Keratinocyte (primary cell): ENCODE data around the gene SLC15A4. TPM values are rescaled to one million over a fixed set of nuclear protein-coding genes. Genes with fewer than 3 reads are reported as not detected.

Source experiments
- DNase-seq: peaks from one replicate; pipeline ENCODE4 v3.0.0-alpha.2; 2011; ENCODE audit warnings: low read depth, missing footprints, low spot score
- FAIRE-seq: peaks from 2 replicates; lab custom pipeline; 2011; peaks lifted over from hg19 to GRCh38; lab: Jason Lieb, UNC
- H2AFZ ChIP-seq: 2 replicates; pipeline ENCODE4 v1.6.0; 2012; ENCODE audit warnings: low read length, control low read depth, inconsistent platforms; ENCODE audit not compliant: control insufficient read depth
- H3K27ac ChIP-seq: 2 replicates; pipeline ENCODE4 v1.5.1; 2011; ENCODE audit warnings: low read length; ENCODE audit not compliant: control insufficient read depth, insufficient read depth
- H3K27me3 ChIP-seq: 3 replicates; pipeline ENCODE4 v1.6.0; 2011; ENCODE audit warnings: low read length; ENCODE audit not compliant: control insufficient read depth, insufficient read depth; ENCODE audit errors: extremely low read depth
- H3K36me3 ChIP-seq, 2 experiments: 2 replicates in 1 of 2; 3 replicates in 1 of 2; pipeline ENCODE4 v1.5.1; 2011; ENCODE audit warnings: low read length in 2 of 2, mild to moderate bottlenecking in 1 of 2; ENCODE audit not compliant: control insufficient read depth in 2 of 2, insufficient read depth in 2 of 2; ENCODE audit errors: extremely low read depth in 1 of 2
- H3K4me1 ChIP-seq: 3 replicates; pipeline ENCODE4 v1.5.1; 2011; ENCODE audit warnings: low read length; ENCODE audit not compliant: control insufficient read depth, insufficient read depth; ENCODE audit errors: extremely low read depth
- H3K4me2 ChIP-seq: 3 replicates; pipeline ENCODE4 v1.6.0; 2011; ENCODE audit warnings: low read depth, low read length; ENCODE audit not compliant: control insufficient read depth, insufficient read depth; ENCODE audit errors: extremely low read depth
- H3K4me3 ChIP-seq, 3 experiments: fragments of 200-600 bp in 1 of 3; sonication (generic) in 1 of 3; 2 replicates in 2 of 3; 3 replicates in 1 of 3; pipeline ENCODE4 v1.5.1; 2011 to 2016; ENCODE audit warnings: low read length in 3 of 3, mild to moderate bottlenecking in 3 of 3, control low read depth in 2 of 3, inconsistent platforms in 1 of 3, low read depth in 1 of 3, mixed read lengths in 1 of 3, mixed run types in 1 of 3, moderate library complexity in 1 of 3; ENCODE audit not compliant: control insufficient read depth in 2 of 3, insufficient read depth in 2 of 3; ENCODE audit errors: extremely low read depth in 1 of 3
- H3K79me2 ChIP-seq: 2 replicates; pipeline ENCODE4 v1.6.0; 2012; ENCODE audit warnings: low read length; ENCODE audit not compliant: control insufficient read depth, insufficient read depth
- H3K9ac ChIP-seq: 3 replicates; pipeline ENCODE4 v1.6.0; 2011; ENCODE audit warnings: low read length; ENCODE audit not compliant: control insufficient read depth, insufficient read depth; ENCODE audit errors: extremely low read depth
- H3K9me1 ChIP-seq: 3 replicates; pipeline ENCODE4 v1.6.0; 2011; ENCODE audit warnings: low read length; ENCODE audit not compliant: control insufficient read depth, insufficient read depth; ENCODE audit errors: extremely low read depth
- H3K9me3 ChIP-seq: 2 replicates; pipeline ENCODE4 v1.5.1; 2012; ENCODE audit warnings: low read depth, low read length; ENCODE audit not compliant: control insufficient read depth
- H4K20me1 ChIP-seq: 3 replicates; pipeline ENCODE4 v1.6.0; 2011; ENCODE audit warnings: low read length; ENCODE audit not compliant: control insufficient read depth, insufficient read depth; ENCODE audit errors: extremely low read depth
- EZH2 ChIP-seq: IDR thresholded peaks from one replicate; pipeline ENCODE4 v1.6.1; 2012; ENCODE audit warnings: inconsistent platforms, mild to moderate bottlenecking, low read length, moderate library complexity
- dilution Hi-C: fragments of 300-500 bp; cut with MboI; formaldehyde crosslinking; loops from one replicate; pipeline ENCODE4 v1.7.0; 2020; ENCODE audit warnings: low sequenced_read_pairs; ENCODE audit not compliant: extremely low pct_ligation_motif_present
- polyA plus RNA-seq, 5 experiments: library from polyadenylated mRNA; depleted of rRNA in 3 of 5; stranded (reverse) in 3 of 5; stranded (forward) in 1 of 5; unstranded in 1 of 5; fragments of >200 nt; gene quantifications; 1 replicate in 1 of 5; 2 replicates in 3 of 5; 3 replicates in 1 of 5; pipeline versions ENCODE4 v1.2.1 to v1.2.3, GENCODE V29; 2011 to 2012; ENCODE audit warnings: missing spikeins in 2 of 5, low read depth in 1 of 5, low replicate concordance in 1 of 5
- TF ChIP-seq, protein P1 (sequence below), 3 experiments: IDR thresholded peaks in 1 of 3; conservative IDR thresholded peaks in 1 of 3; optimal IDR thresholded peaks in 1 of 3; 2 replicates in 2 of 3; 3 replicates in 1 of 3; pipeline versions ENCODE3 to v1.5.1; 2011; ENCODE audit warnings: low read length in 3 of 3, mild to moderate bottlenecking in 3 of 3, moderate library complexity in 2 of 3, control low read depth in 1 of 3, inconsistent platforms in 1 of 3; ENCODE audit not compliant: insufficient read depth in 2 of 3; ENCODE audit errors: extremely low read depth in 1 of 3

Gene SLC15A4
- polyA plus RNA-seq, 1 donor (not counting 4 experiments of a cell fraction or from before 2014, with no cell fraction given), result 39.3 TPM

DNA sequence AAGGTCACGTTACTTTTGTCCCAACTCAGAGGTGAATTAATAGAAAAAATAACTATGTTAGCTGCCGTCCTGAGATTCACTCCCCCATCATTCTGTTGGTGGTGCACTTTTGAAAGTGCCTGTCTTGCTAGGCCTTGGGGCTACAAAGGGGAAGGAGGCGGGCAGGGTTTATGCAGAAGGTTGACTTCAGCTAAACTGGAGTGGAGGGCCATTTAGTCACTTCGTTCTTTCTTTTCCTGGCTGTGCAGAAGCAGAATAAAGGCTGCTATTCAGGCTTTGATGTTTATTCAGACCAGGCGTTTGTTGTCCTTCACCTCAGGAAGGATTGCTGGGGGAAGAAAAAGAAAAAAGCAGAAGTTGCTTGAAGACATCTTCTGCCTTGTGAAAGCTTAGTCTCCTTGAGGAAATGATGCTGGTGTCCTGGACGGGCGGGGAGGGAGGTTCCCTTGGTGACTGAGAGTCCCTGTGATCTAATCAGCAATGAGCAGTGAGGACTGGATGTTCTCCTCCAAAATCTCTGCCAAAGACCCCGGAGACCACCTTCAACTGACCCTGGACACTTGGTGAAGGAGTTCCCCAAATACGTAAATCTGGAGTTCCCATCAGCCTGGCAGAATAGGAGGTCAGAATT lies 33.5 kb upstream of the SLC15A4 start:
- FAIRE-seq, result no peak
- Histone ChIP-seq H3K9me1 (no peaks in the 10 kb centered on the region), H4K20me1 (no peaks in the 10 kb centered on the region), H2AFZ (no peak overlapping the region), H3K27me3 (peaks cover 15% of the 10 kb centered on the region), H3K4me1 (no peaks in the 10 kb centered on the region), H3K9ac (no peak overlapping the region), H3K79me2 (no peaks in the 10 kb centered on the region), H3K4me3 (no peak overlapping the region), H3K36me3 (no peaks in the 10 kb centered on the region), H3K9me3 (peaks cover 4% of the 10 kb centered on the region), H3K27ac (no peak overlapping the region), H3K4me2 (no peak overlapping the region)
- dilution Hi-C loops, result no loop called here
- TF ChIP-seq EZH2, result no peak
- TF ChIP-seq, protein P1, sequence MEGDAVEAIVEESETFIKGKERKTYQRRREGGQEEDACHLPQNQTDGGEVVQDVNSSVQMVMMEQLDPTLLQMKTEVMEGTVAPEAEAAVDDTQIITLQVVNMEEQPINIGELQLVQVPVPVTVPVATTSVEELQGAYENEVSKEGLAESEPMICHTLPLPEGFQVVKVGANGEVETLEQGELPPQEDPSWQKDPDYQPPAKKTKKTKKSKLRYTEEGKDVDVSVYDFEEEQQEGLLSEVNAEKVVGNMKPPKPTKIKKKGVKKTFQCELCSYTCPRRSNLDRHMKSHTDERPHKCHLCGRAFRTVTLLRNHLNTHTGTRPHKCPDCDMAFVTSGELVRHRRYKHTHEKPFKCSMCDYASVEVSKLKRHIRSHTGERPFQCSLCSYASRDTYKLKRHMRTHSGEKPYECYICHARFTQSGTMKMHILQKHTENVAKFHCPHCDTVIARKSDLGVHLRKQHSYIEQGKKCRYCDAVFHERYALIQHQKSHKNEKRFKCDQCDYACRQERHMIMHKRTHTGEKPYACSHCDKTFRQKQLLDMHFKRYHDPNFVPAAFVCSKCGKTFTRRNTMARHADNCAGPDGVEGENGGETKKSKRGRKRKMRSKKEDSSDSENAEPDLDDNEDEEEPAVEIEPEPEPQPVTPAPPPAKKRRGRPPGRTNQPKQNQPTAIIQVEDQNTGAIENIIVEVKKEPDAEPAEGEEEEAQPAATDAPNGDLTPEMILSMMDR (optimal IDR thresholded peaks at IDR 0.05 in 1 of 3, IDR thresholded peaks at IDR 0.05 in 1 of 3, conservative IDR thresholded peaks at IDR 0.05 in 1 of 3; ENCODE audit: extremely low read depth in 1 of 3, insufficient read depth in 2 of 3, low read length in 3 of 3), result no peak
- DNase-seq, result no peak

DNA sequence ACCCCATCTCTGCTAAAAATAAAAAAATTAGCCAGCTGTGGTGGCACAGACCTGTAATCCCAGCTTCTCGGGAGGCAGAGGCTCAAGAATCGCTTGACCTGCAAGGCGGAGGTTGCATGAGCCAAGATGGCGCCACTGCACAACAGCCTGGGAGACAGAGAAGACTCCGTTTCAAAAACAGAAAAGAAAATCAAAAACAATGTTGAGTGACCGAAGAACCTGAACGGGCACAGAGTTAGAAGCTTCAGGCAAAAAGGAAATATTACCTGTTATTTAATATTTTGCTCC lies 33.0 kb upstream of the SLC15A4 start:
- no peak for TF ChIP-seq EZH2
- TF ChIP-seq, protein P1 (optimal IDR thresholded peaks at IDR 0.05 in 1 of 3, IDR thresholded peaks at IDR 0.05 in 1 of 3, conservative IDR thresholded peaks at IDR 0.05 in 1 of 3; ENCODE audit: extremely low read depth in 1 of 3, insufficient read depth in 2 of 3, low read length in 3 of 3), result no peak
- H3K4me3 ChIP-seq, result no peak overlapping the region
- no peak for FAIRE-seq
- H2AFZ ChIP-seq, result no peak overlapping the region
- no peak overlapping the region for H3K27ac ChIP-seq
- peaks cover 15% of the 10 kb centered on the region for H3K27me3 ChIP-seq
- no peaks in the 10 kb centered on the region for H3K9me1 ChIP-seq
- no peak overlapping the region for H3K4me2 ChIP-seq
- H4K20me1 ChIP-seq, result no peaks in the 10 kb centered on the region
- DNase-seq, result no peak
- H3K79me2 ChIP-seq, result no peaks in the 10 kb centered on the region
- no peaks in the 10 kb centered on the region for H3K4me1 ChIP-seq
- H3K9me3 ChIP-seq, result peaks cover 4% of the 10 kb centered on the region
- H3K9ac ChIP-seq, result no peak overlapping the region
- dilution Hi-C loops, result no loop called here
- no peaks in the 10 kb centered on the region for H3K36me3 ChIP-seq
